Sigmoid colon (tissue), 7 donors: ENCODE data around the gene TMEM164. TPM values are rescaled to one million over a fixed set of nuclear protein-coding genes. Genes with fewer than 3 reads are reported as not detected.

Experiments used
- DNase-seq: peaks from one replicate; pipeline ENCODE4 v3.0.0-alpha.2; 2019
- H3K27ac ChIP-seq, 4 donors: fragments of 200-600 bp; sonication (generic); one replicate each; pipeline ENCODE4 v1.5.1; 2016 to 2019; ENCODE audit warnings: mild to moderate bottlenecking in 1 of 4
- H3K27me3 ChIP-seq, 3 donors: fragments of 200-600 bp; sonication (generic); one replicate each; pipeline ENCODE4 v1.5.1; 2019; ENCODE audit warnings: mild to moderate bottlenecking in 1 of 3
- H3K36me3 ChIP-seq, 4 donors: fragments of 200-600 bp; sonication (generic); one replicate each; pipeline ENCODE4 v1.5.1; 2016 to 2019
- H3K4me1 ChIP-seq, 4 donors: fragments of 200-600 bp; sonication (generic); one replicate each; pipeline ENCODE4 v1.5.1; 2017 to 2019
- H3K4me3 ChIP-seq, 4 donors: fragments of 200-600 bp; sonication (generic); one replicate each; pipeline ENCODE4 v1.5.1; 2017 to 2019; ENCODE audit warnings: mild to moderate bottlenecking in 2 of 4, moderate library complexity in 1 of 4
- H3K9me3 ChIP-seq, 4 donors: fragments of 200-600 bp in 3 of 4; sonication (generic) in 3 of 4; one replicate each; pipeline versions ENCODE4 v1.5.1 to v1.6.1; 2013 to 2019
- EP300 ChIP-seq, 4 donors: sonication (generic); formaldehyde crosslinking; IDR thresholded peaks; one replicate each; pipeline ENCODE4 v1.6.1; 2017; ENCODE audit warnings: antibody characterized with exemption in 4 of 4
- POLR2A ChIP-seq, 2 donors: fragments of 450-650 bp; IDR thresholded peaks; one replicate each; pipeline ENCODE4 v1.6.1; 2016; ENCODE audit warnings: antibody characterized with exemption in 2 of 2, mild to moderate bottlenecking in 2 of 2, moderate library complexity in 2 of 2
- POLR2AphosphoS5 ChIP-seq, 4 donors: sonication (generic); formaldehyde crosslinking; IDR thresholded peaks; one replicate each; pipeline ENCODE4 v1.6.1; 2017; ENCODE audit warnings: antibody characterized with exemption in 4 of 4
- WGBS, 2 donors: extraction: QIAGEN DNeasy Blood & Tissue Kit; methylation state at CpG; one replicate each; pipeline ENCODE4 v1.1.7; 2013; 5-methylcytosine and 5-hydroxymethylcytosine counted together
- intact Hi-C: fragments of 100-400 bp; cut with DNase I; formaldehyde crosslinking; loops from one replicate; pipeline ENCODE4 v1.15.1; 2023
- polyA plus RNA-seq, 3 donors: library from polyadenylated mRNA; stranded (reverse); fragments of 200-250 nt; gene quantifications; one replicate each; pipeline ENCODE4 v1.2.3, GENCODE V29; 2013
- small RNA-seq, 3 donors: library from RNA; depleted of rRNA; stranded (forward); fragments of <200 nt; gene quantifications; one replicate each; pipeline ENCODE3, GENCODE V24; 2016
- total RNA-seq, 4 donors: library from RNA; depleted of rRNA; stranded (reverse); fragments of >200 nt; gene quantifications; one replicate each; pipeline ENCODE4 v1.1.0, GENCODE V29; 2016
- TF ChIP-seq, protein P1 (sequence below), 4 experiments: fragments of 450-650 bp in 3 of 4; fragments of 200-600 bp in 1 of 4; IDR thresholded peaks; one replicate each; pipeline ENCODE4 v1.5.1; 2016 to 2019; ENCODE audit warnings: antibody characterized with exemption in 4 of 4, mild to moderate bottlenecking in 3 of 4, moderate library complexity in 2 of 4
- donor health status: healthy with polysubstance abuse.
- donor health status: Bipolar disorder and iron deficiency.
- donor health status: healthy.

The TMEM164 gene
- total and polyA plus RNA-seq, 7 donors: 6.4 to 43.2 (median 12.7) TPM

DNA sequence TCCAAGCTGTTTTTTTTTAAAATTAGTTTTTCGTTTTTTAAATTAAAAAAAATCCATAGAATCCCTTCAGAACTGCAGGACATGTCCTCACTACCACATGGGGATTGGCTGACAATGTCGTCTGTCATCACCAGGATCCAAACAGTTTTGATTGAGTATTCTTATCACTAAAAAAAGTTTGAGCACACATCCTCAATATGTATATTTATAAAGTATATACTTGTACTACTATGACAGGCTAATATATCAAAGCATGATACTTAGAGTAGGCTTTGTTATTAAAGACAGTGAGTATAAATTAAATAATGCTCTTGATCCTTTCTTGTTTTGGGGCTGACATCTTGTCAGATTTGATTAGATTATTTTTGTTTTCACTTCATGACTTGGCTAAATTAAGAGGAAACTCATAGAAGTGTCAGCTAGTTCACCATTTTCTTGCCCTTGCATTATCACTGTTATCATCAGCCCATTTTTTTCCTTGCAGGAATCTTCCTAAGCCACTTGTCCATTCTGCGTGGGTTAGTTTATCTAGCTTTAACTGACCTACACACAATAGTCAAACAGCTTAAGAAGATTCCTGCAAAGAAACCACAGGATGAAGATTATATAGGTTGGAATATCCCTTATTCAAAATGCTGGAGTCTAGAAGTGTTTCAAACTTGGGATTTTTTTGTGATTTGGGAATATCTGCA, 222.2 kb downstream of the TMEM164 start:
- TF ChIP-seq POLR2A (IDR thresholded peaks at IDR 0.05) (no peak), POLR2AphosphoS5 (IDR thresholded peaks at IDR 0.05) (no peak)
- TF ChIP-seq, protein P1, sequence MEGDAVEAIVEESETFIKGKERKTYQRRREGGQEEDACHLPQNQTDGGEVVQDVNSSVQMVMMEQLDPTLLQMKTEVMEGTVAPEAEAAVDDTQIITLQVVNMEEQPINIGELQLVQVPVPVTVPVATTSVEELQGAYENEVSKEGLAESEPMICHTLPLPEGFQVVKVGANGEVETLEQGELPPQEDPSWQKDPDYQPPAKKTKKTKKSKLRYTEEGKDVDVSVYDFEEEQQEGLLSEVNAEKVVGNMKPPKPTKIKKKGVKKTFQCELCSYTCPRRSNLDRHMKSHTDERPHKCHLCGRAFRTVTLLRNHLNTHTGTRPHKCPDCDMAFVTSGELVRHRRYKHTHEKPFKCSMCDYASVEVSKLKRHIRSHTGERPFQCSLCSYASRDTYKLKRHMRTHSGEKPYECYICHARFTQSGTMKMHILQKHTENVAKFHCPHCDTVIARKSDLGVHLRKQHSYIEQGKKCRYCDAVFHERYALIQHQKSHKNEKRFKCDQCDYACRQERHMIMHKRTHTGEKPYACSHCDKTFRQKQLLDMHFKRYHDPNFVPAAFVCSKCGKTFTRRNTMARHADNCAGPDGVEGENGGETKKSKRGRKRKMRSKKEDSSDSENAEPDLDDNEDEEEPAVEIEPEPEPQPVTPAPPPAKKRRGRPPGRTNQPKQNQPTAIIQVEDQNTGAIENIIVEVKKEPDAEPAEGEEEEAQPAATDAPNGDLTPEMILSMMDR (IDR thresholded peaks at IDR 0.05): no peak
- Histone ChIP-seq H3K9me3 (no peaks in the 10 kb centered on the region), H3K27me3 (no peaks in the 10 kb centered on the region), H3K4me1 (no peaks in the 10 kb centered on the region), H3K27ac (no peak overlapping the region), H3K36me3 (no peaks in the 10 kb centered on the region), H3K4me3 (no peak overlapping the region)
- intact Hi-C loops: no loop called here
- no peak for DNase-seq
- WGBS, 2 donors: 75 to 90% methylated on average over 3 of the region's 3 CpGs

- no peak for DNase-seq
- TF ChIP-seq EP300 (IDR thresholded peaks at IDR 0.05): no peak
- no peak for TF ChIP-seq POLR2A (IDR thresholded peaks at IDR 0.05)
- TF ChIP-seq POLR2AphosphoS5 (IDR thresholded peaks at IDR 0.05): no peak
- TF ChIP-seq, protein P1 (IDR thresholded peaks at IDR 0.05): no peak
- WGBS, 2 donors: 81 to 93% methylated on average over 2 of the region's 2 CpGs
- Histone ChIP-seq H3K9me3 (no peaks in the 10 kb centered on the region), H3K4me1 (no peaks in the 10 kb centered on the region), H3K36me3 (no peaks in the 10 kb centered on the region), H3K27me3 (no peaks in the 10 kb centered on the region), H3K27ac (no peak overlapping the region), H3K4me3 (no peak overlapping the region)
- intact Hi-C loops: no loop called here
Observed at GRCh38 chrX:110226931-110227330, 224.0 kb downstream of the TMEM164 start.

Small RNA genes lying within 50 kb of the gene (small RNA-seq; reads per million reads assigned to genes)
- gene MIR3978 (0 reads per million in 3 donors), gene MIR652 (7.7 to 13.4 (median 12.9) reads per million in 3 donors), gene SNORD96B (0 to 0.90 (median 0.43) reads per million in 3 donors)
